Gastroesophageal sphincter (tissue), 3 donors: ENCODE data around the gene GSTA4.

Experiments used
- CTCF ChIP-seq, 4 experiments: fragments of 200-600 bp in 2 of 4; fragments of 450-650 bp in 2 of 4; sonication (generic) in 1 of 4; IDR thresholded peaks; one replicate each; pipeline ENCODE4 v1.5.1; 2017 to 2019; ENCODE audit warnings: antibody characterized with exemption in 4 of 4, mild to moderate bottlenecking in 2 of 4, moderate library complexity in 2 of 4
- POLR2A ChIP-seq, 2 donors: fragments of 450-650 bp; IDR thresholded peaks; one replicate each; pipeline ENCODE4 v1.6.1; 2017; ENCODE audit warnings: antibody characterized with exemption in 2 of 2, mild to moderate bottlenecking in 2 of 2, moderate library complexity in 1 of 2
- POLR2AphosphoS5 ChIP-seq: sonication (generic); formaldehyde crosslinking; IDR thresholded peaks from one replicate; pipeline ENCODE4 v1.6.1; 2017; ENCODE audit warnings: antibody characterized with exemption

- TF ChIP-seq CTCF (IDR thresholded peaks at IDR 0.05) (no peak), POLR2A (IDR thresholded peaks at IDR 0.05) (no peak), POLR2AphosphoS5 (no peak)
Measured at GRCh38 chr6:53011979-53012378, 16.9 kb upstream of the GSTA4 start.
